GM23338 (cell line): ENCODE data around the gene NAB2. TPM values are rescaled to one million over a fixed set of nuclear protein-coding genes. Genes with fewer than 3 reads are reported as not detected.

Experiments
- ATAC-seq: fragments of 200-7000 bp; cut with Tn5 transposase; 3 replicates; pipeline ENCODE4 v1.9.1; 2020
- DNase-seq: peaks from one replicate; pipeline ENCODE4 v3.0.0-alpha.2; 2015; ENCODE audit warnings: low spot score
- H2AFZ ChIP-seq: fragments of 200-600 bp; sonication (generic); 2 replicates; pipeline ENCODE4 v1.8.0; 2016; ENCODE audit warnings: antibody characterized with exemption, mild to moderate bottlenecking, moderate library complexity
- H3F3A ChIP-seq: fragments of 200-600 bp; sonication (generic); replicated peaks from 2 replicates; pipeline ENCODE4 v1.8.0; 2017; ENCODE audit warnings: antibody characterized with exemption, mixed run types, low read depth
- H3K27ac ChIP-seq: fragments of 200-600 bp; sonication (generic); 2 replicates; pipeline ENCODE4 v1.6.1; 2016; ENCODE audit warnings: low read depth
- H3K27me3 ChIP-seq: fragments of 200-600 bp; sonication (generic); 2 replicates; pipeline ENCODE4 v1.8.0; 2016; ENCODE audit warnings: mild to moderate bottlenecking, mixed run types, moderate library complexity; ENCODE audit not compliant: insufficient read depth
- H3K36me3 ChIP-seq: fragments of 200-600 bp; sonication (generic); 2 replicates; pipeline ENCODE4 v1.8.0; 2016; ENCODE audit warnings: mild to moderate bottlenecking; ENCODE audit not compliant: insufficient read depth
- H3K4me1 ChIP-seq: fragments of 200-600 bp; sonication (generic); 2 replicates; pipeline ENCODE4 v1.8.0; 2016; ENCODE audit warnings: mild to moderate bottlenecking, moderate library complexity; ENCODE audit not compliant: insufficient read depth
- H3K4me2 ChIP-seq: fragments of 200-600 bp; sonication (generic); 2 replicates; pipeline ENCODE4 v1.7.1; 2017; ENCODE audit warnings: mixed run types
- H3K4me3 ChIP-seq: fragments of 200-600 bp; sonication (generic); 2 replicates; pipeline ENCODE4 v1.6.1; 2016; ENCODE audit warnings: mixed run types
- H3K79me2 ChIP-seq: fragments of 200-600 bp; sonication (generic); replicated peaks from 2 replicates; pipeline ENCODE4 v1.8.0; 2017; ENCODE audit warnings: mild to moderate bottlenecking; ENCODE audit not compliant: insufficient read depth
- H3K9me2 ChIP-seq: fragments of 200-600 bp; sonication (generic); 2 replicates; pipeline ENCODE4 v1.8.0; 2017; ENCODE audit not compliant: insufficient read depth
- H4K20me1 ChIP-seq: fragments of 200-600 bp; sonication (generic); replicated peaks from 2 replicates; pipeline ENCODE4 v1.8.0; 2017; ENCODE audit warnings: mild to moderate bottlenecking; ENCODE audit not compliant: insufficient read depth
- H3K27ac Mint-ChIP-seq: 2 replicates; pipeline ENCODE4 v1.8.0; 2020; ENCODE audit warnings: inconsistent platforms, mild to moderate bottlenecking, moderate library complexity, mixed read lengths
- H3K27me3 Mint-ChIP-seq: 3 replicates; pipeline ENCODE4 v1.8.0; 2022; ENCODE audit warnings: low read depth, mild to moderate bottlenecking, moderate library complexity, mixed read lengths, inconsistent platforms; ENCODE audit not compliant: insufficient read depth, poor library complexity
- H3K36me3 Mint-ChIP-seq: 3 replicates; pipeline ENCODE4 v1.8.0; 2021; ENCODE audit warnings: low read depth, mild to moderate bottlenecking, inconsistent platforms, moderate library complexity, mixed read lengths
- H3K4me1 Mint-ChIP-seq: 3 replicates; pipeline ENCODE4 v1.8.0; 2020; ENCODE audit warnings: mild to moderate bottlenecking, inconsistent platforms, mixed read lengths
- H3K4me3 Mint-ChIP-seq: 3 replicates; pipeline ENCODE4 v1.8.0; 2021; ENCODE audit warnings: moderate library complexity, mild to moderate bottlenecking, inconsistent platforms, mixed read lengths
- H3K9me3 Mint-ChIP-seq: 3 replicates; pipeline ENCODE4 v1.8.0; 2020; ENCODE audit warnings: moderate library complexity, mild to moderate bottlenecking, inconsistent platforms, mixed read lengths
- CTCF ChIP-seq, 2 experiments: fragments of 200-600 bp in 1 of 2; sonication (generic) in 1 of 2; conservative IDR thresholded peaks; 2 replicates each; pipeline versions ENCODE4 v1.5.1 to v1.6.1; 2016 to 2017; ENCODE audit warnings: antibody characterized with exemption in 2 of 2, low read depth in 2 of 2, mild to moderate bottlenecking in 2 of 2, moderate library complexity in 1 of 2
- EZH2 ChIP-seq: fragments of 200-600 bp; sonication (generic); IDR thresholded peaks from one replicate; pipeline ENCODE4 v1.8.0; 2017; ENCODE audit warnings: antibody characterized with exemption, mild to moderate bottlenecking, low read depth; ENCODE audit not compliant: unreplicated experiment
- EZH2phosphoT487 ChIP-seq: fragments of 200-600 bp; sonication (generic); IDR thresholded peaks from one replicate; pipeline ENCODE4 v1.8.1; 2018; ENCODE audit warnings: antibody characterized with exemption; ENCODE audit not compliant: unreplicated experiment
- REST ChIP-seq: IDR thresholded peaks from one replicate; pipeline ENCODE4 v1.6.1; 2018; ENCODE audit warnings: antibody characterized with exemption; ENCODE audit not compliant: unreplicated experiment
- polyA plus RNA-seq: library from polyadenylated mRNA; unstranded; fragments of >200 nt; fragmentation: Nextera tagmentation; extraction: Ambion mirVana; gene quantifications from 2 replicates; pipeline ENCODE4 v1.2.1, GENCODE V29; 2016
- total RNA-seq: library from RNA; depleted of rRNA; stranded (reverse); fragments of >200 nt; shearing (Covaris generic); gene quantifications from 2 replicates; pipeline ENCODE4 v1.2.3, GENCODE V29; 2014
- TF ChIP-seq, protein P1 (sequence below): IDR thresholded peaks from 2 replicates; pipeline ENCODE4 v1.6.1; 2016; ENCODE audit warnings: antibody characterized with exemption
- TF ChIP-seq, protein P2 (sequence below): fragments of 250-450 bp; sonication (Bioruptor Pico); IDR thresholded peaks from 2 replicates; pipeline ENCODE4 v1.5.0; 2020; ENCODE audit warnings: mild to moderate bottlenecking, moderate library complexity

The NAB2 gene
- total and polyA plus RNA-seq, 2 experiments from 2014 or later = 6.5 to 19.8 TPM

GRCh38 chr12:57134949-57135348 is 46.0 kb downstream of the NAB2 start:
- Mint-ChIP-seq H3K9me3 (no peaks in the 10 kb centered on the region), H3K4me3 (peak overlapping the region; percentile 32; the same call in 1 of the 3 replicates), H3K36me3 (peaks cover 41% of the 10 kb centered on the region), H3K27ac (peak overlapping the region; percentile 88), H3K4me1 (peaks cover 78% of the 10 kb centered on the region), H3K27me3 (peaks cover 35% of the 10 kb centered on the region)
- Histone ChIP-seq H4K20me1 (peaks cover 40% of the 10 kb centered on the region), H2AFZ (no peak overlapping the region), H3K27me3 (no peaks in the 10 kb centered on the region), H3K4me2 (peak overlapping the region; percentile 64; the same call in 1 of the 2 replicates), H3K4me3 (no peak overlapping the region), H3K36me3 (peaks cover 10% of the 10 kb centered on the region; the same call in 1 of the 2 replicates), H3K9me2 (no peaks in the 10 kb centered on the region), H3K4me1 (peaks cover 57% of the 10 kb centered on the region), H3F3A (0 out of 2 replicates have a peak, but pooled peaks cover 17% of the 10 kb centered on the region), H3K79me2 (peaks cover 87% of the 10 kb centered on the region), H3K27ac (peak overlapping the region; percentile 83)
- ATAC-seq (no peak), DNase-seq (no peak)
- TF ChIP-seq, protein P1, sequence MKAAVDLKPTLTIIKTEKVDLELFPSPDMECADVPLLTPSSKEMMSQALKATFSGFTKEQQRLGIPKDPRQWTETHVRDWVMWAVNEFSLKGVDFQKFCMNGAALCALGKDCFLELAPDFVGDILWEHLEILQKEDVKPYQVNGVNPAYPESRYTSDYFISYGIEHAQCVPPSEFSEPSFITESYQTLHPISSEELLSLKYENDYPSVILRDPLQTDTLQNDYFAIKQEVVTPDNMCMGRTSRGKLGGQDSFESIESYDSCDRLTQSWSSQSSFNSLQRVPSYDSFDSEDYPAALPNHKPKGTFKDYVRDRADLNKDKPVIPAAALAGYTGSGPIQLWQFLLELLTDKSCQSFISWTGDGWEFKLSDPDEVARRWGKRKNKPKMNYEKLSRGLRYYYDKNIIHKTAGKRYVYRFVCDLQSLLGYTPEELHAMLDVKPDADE = no peak
- TF ChIP-seq REST = no peak

GRCh38 chr12:57135527-57136326 is 46.8 kb downstream of the NAB2 start:
- H3F3A ChIP-seq = 0 out of 2 replicates have a peak, but pooled peaks cover 17% of the 10 kb centered on the region
- H3K27me3 ChIP-seq = no peaks in the 10 kb centered on the region
- H3K4me1 ChIP-seq = peaks cover 49% of the 10 kb centered on the region
- H3K4me2 ChIP-seq = peak overlapping the region; percentile 64; the same call in 1 of the 2 replicates
- Mint-ChIP-seq H3K9me3 (no peaks in the 10 kb centered on the region), H3K4me3 (peak overlapping the region; percentile 32), H3K27ac (peak overlapping the region; percentile 88), H3K4me1 (peaks cover 70% of the 10 kb centered on the region), H3K36me3 (peaks cover 48% of the 10 kb centered on the region), H3K27me3 (peaks cover 28% of the 10 kb centered on the region)
- no peak overlapping the region for H3K4me3 ChIP-seq
- H4K20me1 ChIP-seq = peaks cover 32% of the 10 kb centered on the region
- no peak overlapping the region for H2AFZ ChIP-seq
- peak; percentile 46 for DNase-seq
- H3K36me3 ChIP-seq = peaks cover 10% of the 10 kb centered on the region
- peaks cover 81% of the 10 kb centered on the region for H3K79me2 ChIP-seq
- peak overlapping the region; percentile 83 for H3K27ac ChIP-seq
- no peaks in the 10 kb centered on the region for H3K9me2 ChIP-seq
- peak; percentile 72 for ATAC-seq
- TF ChIP-seq EZH2phosphoT487 (no peak), EZH2 (no peak), CTCF (conservative IDR thresholded peaks at IDR 0.05; ENCODE audit: low read depth in 2 of 2) (no peak)
- TF ChIP-seq, protein P2, sequence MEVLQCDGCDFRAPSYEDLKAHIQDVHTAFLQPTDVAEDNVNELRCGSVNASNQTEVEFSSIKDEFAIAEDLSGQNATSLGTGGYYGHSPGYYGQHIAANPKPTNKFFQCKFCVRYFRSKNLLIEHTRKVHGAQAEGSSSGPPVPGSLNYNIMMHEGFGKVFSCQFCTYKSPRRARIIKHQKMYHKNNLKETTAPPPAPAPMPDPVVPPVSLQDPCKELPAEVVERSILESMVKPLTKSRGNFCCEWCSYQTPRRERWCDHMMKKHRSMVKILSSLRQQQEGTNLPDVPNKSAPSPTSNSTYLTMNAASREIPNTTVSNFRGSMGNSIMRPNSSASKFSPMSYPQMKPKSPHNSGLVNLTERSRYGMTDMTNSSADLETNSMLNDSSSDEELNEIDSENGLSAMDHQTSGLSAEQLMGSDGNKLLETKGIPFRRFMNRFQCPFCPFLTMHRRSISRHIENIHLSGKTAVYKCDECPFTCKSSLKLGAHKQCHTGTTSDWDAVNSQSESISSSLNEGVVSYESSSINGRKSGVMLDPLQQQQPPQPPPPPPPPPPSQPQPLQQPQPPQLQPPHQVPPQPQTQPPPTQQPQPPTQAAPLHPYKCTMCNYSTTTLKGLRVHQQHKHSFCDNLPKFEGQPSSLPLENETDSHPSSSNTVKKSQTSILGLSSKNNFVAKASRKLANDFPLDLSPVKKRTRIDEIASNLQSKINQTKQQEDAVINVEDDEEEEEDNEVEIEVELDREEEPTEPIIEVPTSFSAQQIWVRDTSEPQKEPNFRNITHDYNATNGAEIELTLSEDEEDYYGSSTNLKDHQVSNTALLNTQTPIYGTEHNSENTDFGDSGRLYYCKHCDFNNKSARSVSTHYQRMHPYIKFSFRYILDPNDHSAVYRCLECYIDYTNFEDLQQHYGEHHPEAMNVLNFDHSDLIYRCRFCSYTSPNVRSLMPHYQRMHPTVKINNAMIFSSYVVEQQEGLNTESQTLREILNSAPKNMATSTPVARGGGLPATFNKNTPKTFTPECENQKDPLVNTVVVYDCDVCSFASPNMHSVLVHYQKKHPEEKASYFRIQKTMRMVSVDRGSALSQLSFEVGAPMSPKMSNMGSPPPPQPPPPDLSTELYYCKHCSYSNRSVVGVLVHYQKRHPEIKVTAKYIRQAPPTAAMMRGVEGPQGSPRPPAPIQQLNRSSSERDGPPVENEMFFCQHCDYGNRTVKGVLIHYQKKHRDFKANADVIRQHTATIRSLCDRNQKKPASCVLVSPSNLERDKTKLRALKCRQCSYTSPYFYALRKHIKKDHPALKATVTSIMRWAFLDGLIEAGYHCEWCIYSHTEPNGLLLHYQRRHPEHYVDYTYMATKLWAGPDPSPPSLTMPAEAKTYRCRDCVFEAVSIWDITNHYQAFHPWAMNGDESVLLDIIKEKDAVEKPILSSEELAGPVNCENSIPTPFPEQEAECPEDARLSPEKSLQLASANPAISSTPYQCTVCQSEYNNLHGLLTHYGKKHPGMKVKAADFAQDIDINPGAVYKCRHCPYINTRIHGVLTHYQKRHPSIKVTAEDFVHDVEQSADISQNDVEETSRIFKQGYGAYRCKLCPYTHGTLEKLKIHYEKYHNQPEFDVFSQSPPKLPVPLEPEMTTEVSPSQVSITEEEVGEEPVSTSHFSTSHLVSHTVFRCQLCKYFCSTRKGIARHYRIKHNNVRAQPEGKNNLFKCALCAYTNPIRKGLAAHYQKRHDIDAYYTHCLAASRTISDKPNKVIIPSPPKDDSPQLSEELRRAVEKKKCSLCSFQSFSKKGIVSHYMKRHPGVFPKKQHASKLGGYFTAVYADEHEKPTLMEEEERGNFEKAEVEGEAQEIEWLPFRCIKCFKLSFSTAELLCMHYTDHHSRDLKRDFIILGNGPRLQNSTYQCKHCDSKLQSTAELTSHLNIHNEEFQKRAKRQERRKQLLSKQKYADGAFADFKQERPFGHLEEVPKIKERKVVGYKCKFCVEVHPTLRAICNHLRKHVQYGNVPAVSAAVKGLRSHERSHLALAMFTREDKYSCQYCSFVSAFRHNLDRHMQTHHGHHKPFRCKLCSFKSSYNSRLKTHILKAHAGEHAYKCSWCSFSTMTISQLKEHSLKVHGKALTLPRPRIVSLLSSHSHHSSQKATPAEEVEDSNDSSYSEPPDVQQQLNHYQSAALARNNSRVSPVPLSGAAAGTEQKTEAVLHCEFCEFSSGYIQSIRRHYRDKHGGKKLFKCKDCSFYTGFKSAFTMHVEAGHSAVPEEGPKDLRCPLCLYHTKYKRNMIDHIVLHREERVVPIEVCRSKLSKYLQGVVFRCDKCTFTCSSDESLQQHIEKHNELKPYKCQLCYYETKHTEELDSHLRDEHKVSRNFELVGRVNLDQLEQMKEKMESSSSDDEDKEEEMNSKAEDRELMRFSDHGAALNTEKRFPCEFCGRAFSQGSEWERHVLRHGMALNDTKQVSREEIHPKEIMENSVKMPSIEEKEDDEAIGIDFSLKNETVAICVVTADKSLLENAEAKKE (CRISPR knock-in tag) = no peak
